Chondrocyte (in vitro differentiated cells): Measurements from ENCODE around the gene AGPAT1. TPM values are rescaled to one million over a fixed set of nuclear protein-coding genes. Genes with fewer than 3 reads are reported as not detected.

Experiments used
- DNase-seq: peaks from one replicate; pipeline ENCODE4 v3.0.0; 2021; ENCODE audit warnings: mixed read lengths, low spot score
- H3K27ac Mint-ChIP-seq: one replicate; pipeline ENCODE4 v1.8.0; 2021; ENCODE audit warnings: mild to moderate bottlenecking, moderate library complexity, mixed read lengths; ENCODE audit not compliant: unreplicated experiment
- H3K27me3 Mint-ChIP-seq: 2 replicates; pipeline ENCODE4 v1.8.0; 2021; ENCODE audit warnings: low read depth, mixed read lengths
- H3K36me3 Mint-ChIP-seq: 2 replicates; pipeline ENCODE4 v1.8.0; 2021; ENCODE audit warnings: low read depth, mixed read lengths
- H3K4me1 Mint-ChIP-seq: 2 replicates; pipeline ENCODE4 v1.8.0; 2021; ENCODE audit warnings: low read depth, mild to moderate bottlenecking, mixed read lengths
- H3K4me3 Mint-ChIP-seq: one replicate; pipeline ENCODE4 v1.8.0; 2021; ENCODE audit warnings: mild to moderate bottlenecking, moderate library complexity, mixed read lengths; ENCODE audit not compliant: unreplicated experiment
- H3K9me3 Mint-ChIP-seq: 2 replicates; pipeline ENCODE4 v1.8.0; 2021; ENCODE audit warnings: low read depth, mixed read lengths
- total RNA-seq: library from RNA; stranded (reverse); gene quantifications from 3 replicates; pipeline ENCODE4 v1.2.1, GENCODE V29; 2021
- TF ChIP-seq, protein P1 (sequence below): fragments of 200-600 bp; sonication (generic); IDR thresholded peaks from 2 replicates; pipeline ENCODE4 v1.5.0; 2021; ENCODE audit warnings: antibody characterized with exemption, mild to moderate bottlenecking, moderate library complexity

Gene AGPAT1
- total RNA-seq, 1 donor from 2014 or later, result 67.0 TPM

DNA sequence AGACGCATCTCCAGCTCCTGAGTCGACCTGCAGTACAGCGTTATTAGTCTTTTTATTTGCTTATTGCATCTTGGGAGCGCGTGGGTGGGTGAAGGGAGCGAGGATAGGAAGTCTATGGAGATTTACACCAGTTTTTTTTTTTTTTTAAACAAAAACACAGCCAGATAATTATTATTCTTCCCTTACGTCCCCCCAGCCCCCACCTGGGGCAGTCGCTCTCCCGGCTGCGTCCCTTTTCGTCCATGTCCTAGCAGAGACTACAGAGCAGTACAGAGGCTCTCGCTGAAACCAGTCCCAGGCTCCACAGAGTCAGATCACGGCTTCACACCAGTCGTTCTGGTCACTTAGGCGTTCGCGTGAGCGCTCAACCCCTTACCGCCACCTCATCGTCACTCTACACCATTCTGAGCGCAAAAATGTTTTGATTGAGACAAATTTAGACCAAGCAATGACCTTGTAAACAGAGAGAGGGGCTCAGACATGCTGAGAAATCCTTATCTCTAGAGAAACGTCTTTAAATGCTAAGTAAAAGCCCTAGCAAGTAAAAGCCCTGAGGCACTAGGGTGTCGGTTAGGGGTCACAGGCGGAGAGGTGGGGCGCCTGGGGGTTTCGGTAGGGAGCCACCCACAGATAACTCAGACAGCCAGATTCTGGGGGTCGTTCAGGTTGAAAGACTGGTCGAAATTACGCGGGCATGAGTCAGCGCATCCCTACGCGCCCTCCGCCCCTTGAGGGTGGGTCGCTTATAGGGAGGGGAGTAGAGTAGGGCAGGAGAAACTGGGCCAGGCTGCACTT lies 22.9 kb downstream of the AGPAT1 start:
- peaks cover 10% of the 10 kb centered on the region for H3K36me3 Mint-ChIP-seq
- no peaks in the 10 kb centered on the region for H3K9me3 Mint-ChIP-seq
- peaks cover 33% of the 10 kb centered on the region for H3K4me1 Mint-ChIP-seq
- TF ChIP-seq, protein P1, sequence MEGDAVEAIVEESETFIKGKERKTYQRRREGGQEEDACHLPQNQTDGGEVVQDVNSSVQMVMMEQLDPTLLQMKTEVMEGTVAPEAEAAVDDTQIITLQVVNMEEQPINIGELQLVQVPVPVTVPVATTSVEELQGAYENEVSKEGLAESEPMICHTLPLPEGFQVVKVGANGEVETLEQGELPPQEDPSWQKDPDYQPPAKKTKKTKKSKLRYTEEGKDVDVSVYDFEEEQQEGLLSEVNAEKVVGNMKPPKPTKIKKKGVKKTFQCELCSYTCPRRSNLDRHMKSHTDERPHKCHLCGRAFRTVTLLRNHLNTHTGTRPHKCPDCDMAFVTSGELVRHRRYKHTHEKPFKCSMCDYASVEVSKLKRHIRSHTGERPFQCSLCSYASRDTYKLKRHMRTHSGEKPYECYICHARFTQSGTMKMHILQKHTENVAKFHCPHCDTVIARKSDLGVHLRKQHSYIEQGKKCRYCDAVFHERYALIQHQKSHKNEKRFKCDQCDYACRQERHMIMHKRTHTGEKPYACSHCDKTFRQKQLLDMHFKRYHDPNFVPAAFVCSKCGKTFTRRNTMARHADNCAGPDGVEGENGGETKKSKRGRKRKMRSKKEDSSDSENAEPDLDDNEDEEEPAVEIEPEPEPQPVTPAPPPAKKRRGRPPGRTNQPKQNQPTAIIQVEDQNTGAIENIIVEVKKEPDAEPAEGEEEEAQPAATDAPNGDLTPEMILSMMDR, result no peak
- H3K4me3 Mint-ChIP-seq, result peak overlapping the region; percentile 99
- peak overlapping the region; percentile 99 for H3K27ac Mint-ChIP-seq
- DNase-seq, result no peak
- no peaks in the 10 kb centered on the region for H3K27me3 Mint-ChIP-seq

DNA sequence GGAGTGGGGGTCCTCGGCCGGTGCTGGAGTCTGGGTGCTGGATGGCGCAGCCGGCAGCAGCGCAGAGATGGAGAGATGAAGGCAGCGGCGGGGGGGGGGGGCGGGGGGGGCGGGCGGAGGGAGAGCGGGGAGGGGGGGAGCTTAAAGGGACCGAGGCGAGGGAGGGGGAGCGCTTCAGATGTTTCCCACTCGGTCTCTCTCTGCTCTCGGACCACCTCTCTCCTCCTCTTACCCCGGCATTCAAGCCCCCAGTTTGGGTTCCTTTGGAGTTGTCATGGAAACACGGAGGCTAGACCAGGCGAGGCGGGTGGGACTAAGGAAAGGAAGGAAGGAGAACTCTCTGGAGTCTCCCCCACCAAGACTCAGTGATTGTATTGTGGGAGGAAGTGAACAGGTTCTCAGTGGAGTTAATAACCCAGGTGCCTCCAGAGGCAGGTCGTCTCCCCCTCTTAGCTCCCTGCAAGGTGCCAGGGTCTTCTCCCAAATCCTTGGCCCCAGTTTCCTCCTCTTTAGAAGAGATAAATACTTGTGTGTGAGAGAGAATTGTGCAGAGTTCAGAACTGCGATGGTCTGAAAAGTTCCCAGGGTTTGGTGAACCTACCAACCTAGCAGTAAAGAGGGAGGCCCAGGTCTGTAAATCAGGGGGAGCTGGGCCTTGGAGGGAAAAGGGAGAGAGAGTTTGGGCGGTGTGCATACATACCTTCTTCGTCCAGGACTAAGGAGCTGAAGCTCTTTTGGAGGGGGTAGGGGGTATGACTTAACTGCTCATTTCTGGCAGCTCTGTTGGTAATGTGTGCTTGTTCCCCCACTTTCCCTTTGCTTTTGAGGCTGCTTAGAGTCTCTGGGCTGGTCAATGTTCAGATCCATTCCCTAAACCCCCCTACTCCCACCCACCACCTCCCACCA lies 23.8 kb downstream of the AGPAT1 start, which contains the start of gene PRRT1:
Gene PRRT1, minus strand, starts transcription at position 77 of the 906 bp plus-strand sequence. CDS start 112 bp downstream, outside the sequence.
- no peak for DNase-seq
- Mint-ChIP-seq H3K9me3 (no peaks in the 10 kb centered on the region), H3K4me3 (peak within 1 kb of the TSS; percentile 99), H3K27ac (peak within 1 kb of the TSS; percentile 99), H3K4me1 (peaks cover 33% of the 10 kb centered on the region), H3K36me3 (peaks cover 3% of the 10 kb centered on the region), H3K27me3 (no peaks in the 10 kb centered on the region)
- TF ChIP-seq, protein P1, result no peak

- TF ChIP-seq, protein P1, result no peak
- Mint-ChIP-seq H3K27ac (no peak overlapping the region), H3K4me1 (peaks cover 39% of the 10 kb centered on the region), H3K27me3 (no peaks in the 10 kb centered on the region), H3K9me3 (no peaks in the 10 kb centered on the region), H3K36me3 (peaks cover 3% of the 10 kb centered on the region), H3K4me3 (peak overlapping the region; percentile 54)
- no peak for DNase-seq
Observed at GRCh38 chr6:32151181-32151862, 24.6 kb downstream of the AGPAT1 start.

DNA sequence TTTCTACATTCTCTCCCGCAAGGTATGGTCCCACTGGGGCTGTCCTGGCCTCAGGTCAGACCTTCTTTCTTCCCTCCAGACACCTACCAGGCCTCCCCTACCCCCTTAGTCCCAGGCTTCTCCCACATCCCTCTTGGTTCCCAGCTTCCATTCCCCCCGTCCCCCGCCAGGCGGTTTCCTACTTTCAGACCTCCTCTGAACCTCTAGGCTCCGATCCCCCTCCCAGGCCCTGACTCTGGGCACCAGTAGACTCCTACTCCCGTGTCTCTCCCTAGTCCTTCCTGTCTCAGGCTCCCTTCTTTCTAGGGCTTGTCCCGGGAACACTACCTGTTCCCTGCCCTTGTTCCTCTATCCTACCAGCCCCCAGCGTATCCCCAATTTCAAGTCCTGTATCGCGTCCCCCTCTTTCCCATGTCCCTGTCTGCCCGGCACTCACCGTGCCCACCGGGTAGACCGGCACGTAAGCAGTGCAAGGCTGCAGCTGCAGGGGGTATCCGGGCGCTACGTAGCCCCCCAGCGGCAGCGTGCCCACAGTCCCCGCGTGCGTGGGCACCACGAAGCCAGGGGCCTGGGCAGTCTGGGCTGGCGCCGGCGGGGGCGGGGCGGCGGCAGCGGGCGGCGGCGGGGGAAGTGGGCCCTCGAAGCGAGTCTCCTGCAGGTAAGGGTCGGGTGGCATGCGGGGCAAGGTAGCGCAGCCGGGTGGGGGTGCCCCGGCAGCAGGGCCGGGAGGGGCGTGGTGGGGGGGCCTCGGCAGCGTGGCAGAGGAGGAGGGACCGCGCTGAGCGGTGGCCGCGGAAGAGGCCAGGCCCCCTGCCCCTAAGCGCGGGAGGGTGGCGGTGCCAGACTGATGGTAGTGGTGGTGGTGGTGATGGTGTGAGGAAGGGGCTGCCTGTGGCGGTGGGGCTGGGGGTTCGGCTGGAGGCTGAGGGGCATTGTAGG lies 25.7 kb downstream of the AGPAT1 start:
- Mint-ChIP-seq H3K4me1 (peaks cover 38% of the 10 kb centered on the region), H3K9me3 (no peaks in the 10 kb centered on the region), H3K36me3 (no peaks in the 10 kb centered on the region), H3K4me3 (no peak overlapping the region), H3K27me3 (no peaks in the 10 kb centered on the region), H3K27ac (no peak overlapping the region)
- no peak for DNase-seq
- TF ChIP-seq, protein P1, result no peak
